Measurements from ENCODE around the gene DAPK3.
A peak's percentile ranks its signal among the peaks of the same experiment; 100 is the strongest.

Gene DAPK3

DNA sequence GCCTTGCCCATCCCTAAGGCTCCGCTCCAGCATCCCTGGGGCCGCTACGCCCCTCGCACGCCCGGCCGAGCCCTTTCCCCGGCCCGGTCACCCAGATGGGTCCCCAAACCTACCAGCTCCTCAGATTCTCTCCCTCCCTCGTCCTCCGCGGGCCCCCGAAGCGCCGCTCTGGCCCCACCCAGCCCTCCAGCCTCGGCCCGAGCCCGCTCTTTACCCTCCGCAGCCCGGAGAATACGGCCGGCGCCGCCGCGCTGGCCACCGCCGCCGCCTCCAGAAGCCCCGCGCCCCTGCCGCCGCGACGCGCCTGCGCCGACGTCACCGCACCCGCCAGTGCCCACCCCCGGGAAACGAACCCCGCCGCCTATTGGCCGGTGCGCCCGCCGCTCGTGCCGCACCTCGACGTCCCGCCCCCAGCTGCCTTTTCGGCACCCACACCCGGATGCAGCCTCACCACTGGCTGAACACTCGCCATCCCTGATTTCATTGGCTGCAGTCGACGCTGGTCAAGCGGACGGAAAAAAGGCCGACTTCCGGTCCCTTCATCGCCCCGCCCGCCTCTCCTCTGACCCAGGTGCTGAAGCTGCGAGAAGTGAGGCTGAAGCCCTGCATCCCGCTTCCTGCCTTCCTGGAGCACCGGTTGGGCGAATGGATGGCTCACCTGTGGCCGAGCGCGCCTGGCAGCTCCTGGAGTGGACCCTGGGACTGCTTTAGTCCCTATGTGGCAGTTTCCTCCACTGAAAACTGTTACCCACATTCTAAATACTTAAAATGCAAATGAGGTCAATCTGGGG, at the start of gene DAPK3:
Gene DAPK3, minus strand, starts transcription at position 292 of the 791 bp plus-strand sequence. CDS start 1,364 bp downstream, outside the sequence.
- peaks cover 28 to 33% (median 30%) of the 10 kb centered on the region in 3 donors for H3K36me3 ChIP-seq
- TF ChIP-seq, protein P1, sequence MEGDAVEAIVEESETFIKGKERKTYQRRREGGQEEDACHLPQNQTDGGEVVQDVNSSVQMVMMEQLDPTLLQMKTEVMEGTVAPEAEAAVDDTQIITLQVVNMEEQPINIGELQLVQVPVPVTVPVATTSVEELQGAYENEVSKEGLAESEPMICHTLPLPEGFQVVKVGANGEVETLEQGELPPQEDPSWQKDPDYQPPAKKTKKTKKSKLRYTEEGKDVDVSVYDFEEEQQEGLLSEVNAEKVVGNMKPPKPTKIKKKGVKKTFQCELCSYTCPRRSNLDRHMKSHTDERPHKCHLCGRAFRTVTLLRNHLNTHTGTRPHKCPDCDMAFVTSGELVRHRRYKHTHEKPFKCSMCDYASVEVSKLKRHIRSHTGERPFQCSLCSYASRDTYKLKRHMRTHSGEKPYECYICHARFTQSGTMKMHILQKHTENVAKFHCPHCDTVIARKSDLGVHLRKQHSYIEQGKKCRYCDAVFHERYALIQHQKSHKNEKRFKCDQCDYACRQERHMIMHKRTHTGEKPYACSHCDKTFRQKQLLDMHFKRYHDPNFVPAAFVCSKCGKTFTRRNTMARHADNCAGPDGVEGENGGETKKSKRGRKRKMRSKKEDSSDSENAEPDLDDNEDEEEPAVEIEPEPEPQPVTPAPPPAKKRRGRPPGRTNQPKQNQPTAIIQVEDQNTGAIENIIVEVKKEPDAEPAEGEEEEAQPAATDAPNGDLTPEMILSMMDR (IDR thresholded peaks at IDR 0.05) = no peak
- H3K4me3 ChIP-seq = peak within 1 kb of the TSS; percentile 68 to 100
- H3K4me1 ChIP-seq = peaks cover 8 to 45% (median 40%) of the 10 kb centered on the region in 4 donors
- intact Hi-C loops (cut with DNase I; ENCODE audit: low total_unique reads) = no loop called here
- peak within 1 kb of the TSS; percentile 94 to 99 for H3K27ac ChIP-seq
- H3K27me3 ChIP-seq = no peaks in the 10 kb centered on the region
- DNase-seq = peak; percentile 98 to 99
- H3K9me3 ChIP-seq = no peaks in the 10 kb centered on the region

DNA sequence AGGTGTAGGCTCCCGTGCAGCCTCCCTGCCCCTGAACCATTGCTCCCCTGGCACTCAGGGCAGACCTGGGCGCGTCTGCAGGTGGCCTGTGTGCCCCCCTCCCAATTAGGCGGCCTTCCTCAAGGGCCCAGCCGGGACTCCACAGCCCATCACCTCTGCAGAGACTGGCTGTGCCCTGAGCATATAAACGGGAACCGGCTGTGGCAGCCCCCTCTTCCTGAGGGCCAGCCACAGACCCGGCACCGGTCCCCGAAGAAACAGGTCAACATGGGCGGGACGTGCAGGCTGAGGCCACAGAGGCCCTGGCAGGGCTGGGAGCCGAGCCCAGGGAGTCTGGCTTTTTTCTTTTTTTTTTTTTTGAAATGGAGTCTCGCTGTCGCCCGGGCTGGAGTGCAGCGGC, 48.7 kb upstream of the DAPK3 start:
- intact Hi-C loops (cut with DNase I; ENCODE audit: low total_unique reads) = no loop called here
- TF ChIP-seq, protein P1 (IDR thresholded peaks at IDR 0.05) = no peak
- H3K27ac ChIP-seq = peak overlapping the region in 1 of 2 donors; percentile 34
- no peaks in the 10 kb centered on the region for H3K9me3 ChIP-seq
- DNase-seq = peak in 1 of 2 donors; percentile 49
- H3K4me3 ChIP-seq = no peak overlapping the region
- H3K4me1 ChIP-seq = peaks cover 0 to 30% (median 21%) of the 10 kb centered on the region in 4 donors
- H3K27me3 ChIP-seq = no peaks in the 10 kb centered on the region
- peaks cover 8 to 38% (median 34%) of the 10 kb centered on the region in 3 donors for H3K36me3 ChIP-seq

GRCh38 chr19:4018775-4019504, 48.0 kb upstream of the DAPK3 start:
- intact Hi-C loops (cut with DNase I; ENCODE audit: low total_unique reads) = no loop called here
- peak in 1 of 2 donors; percentile 60 for DNase-seq
- Histone ChIP-seq H3K4me1 (peaks cover 0 to 37% (median 24%) of the 10 kb centered on the region in 4 donors), H3K27ac (peak overlapping the region in 1 of 2 donors; percentile 34), H3K9me3 (no peaks in the 10 kb centered on the region), H3K4me3 (no peak overlapping the region), H3K36me3 (peaks cover 4 to 36% (median 34%) of the 10 kb centered on the region in 3 donors), H3K27me3 (no peaks in the 10 kb centered on the region)
- TF ChIP-seq, protein P1 (IDR thresholded peaks at IDR 0.05) = no peak

GRCh38 chr19:4018140-4018613, 47.3 kb upstream of the DAPK3 start:
- TF ChIP-seq, protein P1 (IDR thresholded peaks at IDR 0.05) = no peak
- Histone ChIP-seq H3K4me1 (peaks cover 0 to 37% (median 27%) of the 10 kb centered on the region in 4 donors), H3K27ac (no peak overlapping the region), H3K36me3 (peaks cover 10 to 40% (median 34%) of the 10 kb centered on the region in 3 donors), H3K4me3 (no peak overlapping the region), H3K9me3 (no peaks in the 10 kb centered on the region), H3K27me3 (no peaks in the 10 kb centered on the region)
- intact Hi-C loops (cut with DNase I; ENCODE audit: low total_unique reads) = no loop called here
- no peak for DNase-seq

DNA sequence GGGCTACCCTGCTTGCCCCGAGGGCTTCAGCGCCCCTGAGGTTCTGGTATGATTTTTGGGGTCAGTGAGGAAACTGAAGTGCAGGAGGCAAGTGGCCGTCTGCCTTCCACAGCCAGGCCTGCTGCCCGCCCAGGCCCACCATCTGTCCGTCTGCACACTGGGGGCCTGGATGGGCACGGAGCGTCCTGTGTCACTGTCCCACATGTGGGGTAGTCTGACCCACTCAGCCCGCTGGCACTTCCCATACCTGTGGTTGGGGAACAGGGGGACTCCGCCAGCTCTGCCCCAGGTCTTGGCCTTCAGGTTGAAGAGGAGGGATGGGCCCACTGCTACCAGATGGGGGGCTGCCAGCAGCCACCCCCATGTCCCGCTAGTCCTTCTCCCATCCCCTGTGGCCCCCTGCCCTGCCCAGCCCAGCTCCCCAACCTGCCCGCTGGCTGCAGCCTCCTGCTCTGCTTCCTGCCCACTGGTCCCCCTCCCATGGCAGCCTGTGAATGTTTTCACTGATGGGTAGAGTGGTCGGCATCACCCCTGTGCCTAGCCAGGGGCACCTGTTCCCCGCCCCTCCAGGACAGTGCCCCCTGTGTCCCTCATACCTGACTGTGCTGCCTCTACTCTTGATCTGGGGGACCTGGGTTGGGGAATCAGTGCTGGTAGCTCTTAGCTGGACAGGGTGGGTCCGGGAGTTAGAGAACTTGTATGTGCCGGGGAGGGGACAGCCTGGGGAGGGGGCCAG, 46.2 kb upstream of the DAPK3 start:
- Histone ChIP-seq H3K4me1 (peaks cover 0 to 42% (median 28%) of the 10 kb centered on the region in 4 donors), H3K9me3 (no peaks in the 10 kb centered on the region), H3K4me3 (no peak overlapping the region), H3K27me3 (no peaks in the 10 kb centered on the region), H3K27ac (no peak overlapping the region), H3K36me3 (peaks cover 12 to 43% (median 38%) of the 10 kb centered on the region in 3 donors)
- DNase-seq = peak in 1 of 2 donors; percentile 63
- TF ChIP-seq, protein P1 (IDR thresholded peaks at IDR 0.05) = no peak
- intact Hi-C loops (cut with DNase I; ENCODE audit: low total_unique reads) = no loop called here
